Measurements from ENCODE around the gene FHIT. TPM values are rescaled to one million over a fixed set of nuclear protein-coding genes. Genes with fewer than 3 reads are reported as not detected.
"Not testable (repeated sequence)": the region's sequence is repeated elsewhere in the genome, so short reads cannot be mapped to it uniquely, and the experiment has no call there.

The FHIT gene
- total and polyA plus RNA-seq, 4 donors = 2.1 to 14.7 (median 6.6) TPM

GRCh38 chr3:59808446-59808845 lies 1442.8 kb downstream of the FHIT start:
- Histone ChIP-seq H3K27ac (ENCODE audit: low read depth in 1 of 2, low read length in 2 of 2) (no peak overlapping the region), H3K9ac (ENCODE audit: low read depth in 1 of 2, low read length in 2 of 2) (no peak overlapping the region), H3K36me3 (ENCODE audit: control insufficient read depth in 4 of 4, insufficient read depth in 3 of 4, low read depth in 1 of 4, low read length in 3 of 4) (no peaks in the 10 kb centered on the region), H3K4me1 (ENCODE audit: control insufficient read depth in 4 of 4, insufficient read depth in 4 of 4, low read length in 3 of 4) (no peaks in the 10 kb centered on the region), H3K4me3 (ENCODE audit: low read depth in 1 of 3, low read length in 3 of 3) (no peak overlapping the region), H3K27me3 (ENCODE audit: control insufficient read depth in 4 of 4, insufficient read depth in 4 of 4, low read length in 3 of 4) (no peaks in the 10 kb centered on the region), H3K9me3 (ENCODE audit: control insufficient read depth in 4 of 4, low read length in 3 of 4) (no peaks in the 10 kb centered on the region)
- TF ChIP-seq EGR1 (IDR thresholded peaks at IDR 0.05; ENCODE audit: low read depth in 2 of 2) = no peak
- TF ChIP-seq FOXA2 (IDR thresholded peaks at IDR 0.05) = no peak
- TF ChIP-seq SP1 (IDR thresholded peaks at IDR 0.05) = no peak
- TF ChIP-seq HNF4A (conservative IDR thresholded peaks at IDR 0.05) = no peak
- WGBS = 89% methylated on average over 7 of the region's 7 CpGs
- no peak for DNase-seq (ENCODE audit: low spot score)

- Histone ChIP-seq H3K27ac (ENCODE audit: low read depth in 1 of 2, low read length in 2 of 2) (no peak overlapping the region), H3K27me3 (ENCODE audit: control insufficient read depth in 4 of 4, insufficient read depth in 4 of 4, low read length in 3 of 4) (no peaks in the 10 kb centered on the region), H3K9ac (ENCODE audit: low read depth in 1 of 2, low read length in 2 of 2) (no peak overlapping the region), H3K36me3 (ENCODE audit: control insufficient read depth in 4 of 4, insufficient read depth in 3 of 4, low read depth in 1 of 4, low read length in 3 of 4) (no peaks in the 10 kb centered on the region), H3K9me3 (ENCODE audit: control insufficient read depth in 4 of 4, low read length in 3 of 4) (no peaks in the 10 kb centered on the region), H3K4me1 (ENCODE audit: control insufficient read depth in 4 of 4, insufficient read depth in 4 of 4, low read length in 3 of 4) (no peaks in the 10 kb centered on the region), H3K4me3 (ENCODE audit: low read depth in 1 of 3, low read length in 3 of 3) (no peak overlapping the region)
- TF ChIP-seq EGR1 (IDR thresholded peaks at IDR 0.05; ENCODE audit: low read depth in 2 of 2) = no peak
- TF ChIP-seq MAX (IDR thresholded peaks at IDR 0.05) = no peak
- TF ChIP-seq HNF4A (conservative IDR thresholded peaks at IDR 0.05) = no peak
- no peak for TF ChIP-seq HNF4G (IDR thresholded peaks at IDR 0.05)
- TF ChIP-seq NR2F2 (IDR thresholded peaks at IDR 0.05) = no peak
- no peak for TF ChIP-seq REST (IDR thresholded peaks at IDR 0.05)
- no peak for TF ChIP-seq FOXA2 (IDR thresholded peaks at IDR 0.05)
- WGBS = 94% methylated on average over 11 of the region's 11 CpGs
- DNase-seq (ENCODE audit: low spot score) = no peak
Observed at GRCh38 chr3:59803268-59803667, 1448.0 kb downstream of the FHIT start.

GRCh38 chr3:59802453-59802852 lies 1448.8 kb downstream of the FHIT start:
- not testable (repeated sequence) for H3K27ac ChIP-seq (ENCODE audit: low read depth in 1 of 2, low read length in 2 of 2); H3K4me1 ChIP-seq (ENCODE audit: control insufficient read depth in 4 of 4, insufficient read depth in 4 of 4, low read length in 3 of 4); DNase-seq (ENCODE audit: low spot score); H3K9ac ChIP-seq (ENCODE audit: low read depth in 1 of 2, low read length in 2 of 2); H3K4me3 ChIP-seq (ENCODE audit: low read depth in 1 of 3, low read length in 3 of 3); H3K9me3 ChIP-seq (ENCODE audit: control insufficient read depth in 4 of 4, low read length in 3 of 4); H3K36me3 ChIP-seq (ENCODE audit: control insufficient read depth in 4 of 4, insufficient read depth in 3 of 4, low read depth in 1 of 4, low read length in 3 of 4); H3K27me3 ChIP-seq (ENCODE audit: control insufficient read depth in 4 of 4, insufficient read depth in 4 of 4, low read length in 3 of 4)
- WGBS = 91% methylated on average over 5 of the region's 5 CpGs

GRCh38 chr3:59802045-59802444 lies 1449.2 kb downstream of the FHIT start:
- H3K27ac ChIP-seq (ENCODE audit: low read depth in 1 of 2, low read length in 2 of 2) = no peak overlapping the region
- TF ChIP-seq EGR1 (IDR thresholded peaks at IDR 0.05; ENCODE audit: low read depth in 2 of 2) = no peak
- no peak for TF ChIP-seq ZBTB33 (IDR thresholded peaks at IDR 0.05)
- no peak for TF ChIP-seq ATF3 (IDR thresholded peaks at IDR 0.05)
- no peak for TF ChIP-seq SP1 (IDR thresholded peaks at IDR 0.05)
- no peak for TF ChIP-seq REST (IDR thresholded peaks at IDR 0.05)
- no peak for TF ChIP-seq TAF1 (conservative IDR thresholded peaks at IDR 0.05)
- TF ChIP-seq MAX (IDR thresholded peaks at IDR 0.05) = no peak
- no peaks in the 10 kb centered on the region for H3K36me3 ChIP-seq (ENCODE audit: control insufficient read depth in 4 of 4, insufficient read depth in 3 of 4, low read depth in 1 of 4, low read length in 3 of 4)
- DNase-seq (ENCODE audit: low spot score) = no peak
- no peaks in the 10 kb centered on the region for H3K27me3 ChIP-seq (ENCODE audit: control insufficient read depth in 4 of 4, insufficient read depth in 4 of 4, low read length in 3 of 4)
- H3K4me1 ChIP-seq (ENCODE audit: control insufficient read depth in 4 of 4, insufficient read depth in 4 of 4, low read length in 3 of 4) = no peaks in the 10 kb centered on the region
- WGBS = 90% methylated on average over 2 of the region's 2 CpGs
- no peak overlapping the region for H3K9ac ChIP-seq (ENCODE audit: low read depth in 1 of 2, low read length in 2 of 2)
- no peak overlapping the region for H3K4me3 ChIP-seq (ENCODE audit: low read depth in 1 of 3, low read length in 3 of 3)
- no peaks in the 10 kb centered on the region for H3K9me3 ChIP-seq (ENCODE audit: control insufficient read depth in 4 of 4, low read length in 3 of 4)

Data from liver (tissue), 9 donors.